GM23338 (cell line): Measurements from ENCODE around the gene FAM222A. TPM values are rescaled to one million over a fixed set of nuclear protein-coding genes. Genes with fewer than 3 reads are reported as not detected.

Experiments
- ATAC-seq: fragments of 200-7000 bp; cut with Tn5 transposase; 3 replicates; pipeline ENCODE4 v1.9.1; 2020
- DNase-seq: peaks from one replicate; pipeline ENCODE4 v3.0.0-alpha.2; 2015; ENCODE audit warnings: low spot score
- H2AFZ ChIP-seq: fragments of 200-600 bp; sonication (generic); 2 replicates; pipeline ENCODE4 v1.8.0; 2016; ENCODE audit warnings: antibody characterized with exemption, mild to moderate bottlenecking, moderate library complexity
- H3F3A ChIP-seq: fragments of 200-600 bp; sonication (generic); replicated peaks from 2 replicates; pipeline ENCODE4 v1.8.0; 2017; ENCODE audit warnings: antibody characterized with exemption, mixed run types, low read depth
- H3K27ac ChIP-seq: fragments of 200-600 bp; sonication (generic); 2 replicates; pipeline ENCODE4 v1.6.1; 2016; ENCODE audit warnings: low read depth
- H3K27me3 ChIP-seq: fragments of 200-600 bp; sonication (generic); 2 replicates; pipeline ENCODE4 v1.8.0; 2016; ENCODE audit warnings: mild to moderate bottlenecking, mixed run types, moderate library complexity; ENCODE audit not compliant: insufficient read depth
- H3K36me3 ChIP-seq: fragments of 200-600 bp; sonication (generic); 2 replicates; pipeline ENCODE4 v1.8.0; 2016; ENCODE audit warnings: mild to moderate bottlenecking; ENCODE audit not compliant: insufficient read depth
- H3K4me1 ChIP-seq: fragments of 200-600 bp; sonication (generic); 2 replicates; pipeline ENCODE4 v1.8.0; 2016; ENCODE audit warnings: mild to moderate bottlenecking, moderate library complexity; ENCODE audit not compliant: insufficient read depth
- H3K4me2 ChIP-seq: fragments of 200-600 bp; sonication (generic); 2 replicates; pipeline ENCODE4 v1.7.1; 2017; ENCODE audit warnings: mixed run types
- H3K4me3 ChIP-seq: fragments of 200-600 bp; sonication (generic); 2 replicates; pipeline ENCODE4 v1.6.1; 2016; ENCODE audit warnings: mixed run types
- H3K79me2 ChIP-seq: fragments of 200-600 bp; sonication (generic); replicated peaks from 2 replicates; pipeline ENCODE4 v1.8.0; 2017; ENCODE audit warnings: mild to moderate bottlenecking; ENCODE audit not compliant: insufficient read depth
- H3K9me2 ChIP-seq: fragments of 200-600 bp; sonication (generic); 2 replicates; pipeline ENCODE4 v1.8.0; 2017; ENCODE audit not compliant: insufficient read depth
- H4K20me1 ChIP-seq: fragments of 200-600 bp; sonication (generic); replicated peaks from 2 replicates; pipeline ENCODE4 v1.8.0; 2017; ENCODE audit warnings: mild to moderate bottlenecking; ENCODE audit not compliant: insufficient read depth
- H3K27ac Mint-ChIP-seq: 2 replicates; pipeline ENCODE4 v1.8.0; 2020; ENCODE audit warnings: inconsistent platforms, mild to moderate bottlenecking, moderate library complexity, mixed read lengths
- H3K27me3 Mint-ChIP-seq: 3 replicates; pipeline ENCODE4 v1.8.0; 2022; ENCODE audit warnings: low read depth, mild to moderate bottlenecking, moderate library complexity, mixed read lengths, inconsistent platforms; ENCODE audit not compliant: insufficient read depth, poor library complexity
- H3K36me3 Mint-ChIP-seq: 3 replicates; pipeline ENCODE4 v1.8.0; 2021; ENCODE audit warnings: low read depth, mild to moderate bottlenecking, inconsistent platforms, moderate library complexity, mixed read lengths
- H3K4me1 Mint-ChIP-seq: 3 replicates; pipeline ENCODE4 v1.8.0; 2020; ENCODE audit warnings: mild to moderate bottlenecking, inconsistent platforms, mixed read lengths
- H3K4me3 Mint-ChIP-seq: 3 replicates; pipeline ENCODE4 v1.8.0; 2021; ENCODE audit warnings: moderate library complexity, mild to moderate bottlenecking, inconsistent platforms, mixed read lengths
- H3K9me3 Mint-ChIP-seq: 3 replicates; pipeline ENCODE4 v1.8.0; 2020; ENCODE audit warnings: moderate library complexity, mild to moderate bottlenecking, inconsistent platforms, mixed read lengths
- CREB1 ChIP-seq: fragments of 250-450 bp; sonication (Bioruptor Pico); IDR thresholded peaks from 2 replicates; pipeline ENCODE4 v1.5.0; 2020; ENCODE audit warnings: low read depth, mild to moderate bottlenecking, moderate library complexity
- CTCF ChIP-seq, 2 experiments: fragments of 200-600 bp in 1 of 2; sonication (generic) in 1 of 2; conservative IDR thresholded peaks; 2 replicates each; pipeline versions ENCODE4 v1.5.1 to v1.6.1; 2016 to 2017; ENCODE audit warnings: antibody characterized with exemption in 2 of 2, low read depth in 2 of 2, mild to moderate bottlenecking in 2 of 2, moderate library complexity in 1 of 2
- EZH2 ChIP-seq: fragments of 200-600 bp; sonication (generic); IDR thresholded peaks from one replicate; pipeline ENCODE4 v1.8.0; 2017; ENCODE audit warnings: antibody characterized with exemption, mild to moderate bottlenecking, low read depth; ENCODE audit not compliant: unreplicated experiment
- NANOG ChIP-seq: IDR thresholded peaks from 2 replicates; pipeline ENCODE4 v1.6.1; 2016; ENCODE audit warnings: antibody characterized with exemption, borderline replicate concordance
- REST ChIP-seq: IDR thresholded peaks from one replicate; pipeline ENCODE4 v1.6.1; 2018; ENCODE audit warnings: antibody characterized with exemption; ENCODE audit not compliant: unreplicated experiment
- ZNF114 ChIP-seq: fragments of 250-450 bp; sonication (Bioruptor Pico); IDR thresholded peaks from 2 replicates; pipeline ENCODE4 v1.5.0; 2020; ENCODE audit warnings: mild to moderate bottlenecking, moderate library complexity
- ZNF331 ChIP-seq: fragments of 250-450 bp; sonication (Bioruptor Pico); IDR thresholded peaks from 2 replicates; pipeline ENCODE4 v1.5.0; 2020; ENCODE audit warnings: low read depth, mild to moderate bottlenecking, moderate library complexity
- polyA plus RNA-seq: library from polyadenylated mRNA; unstranded; fragments of >200 nt; fragmentation: Nextera tagmentation; extraction: Ambion mirVana; gene quantifications from 2 replicates; pipeline ENCODE4 v1.2.1, GENCODE V29; 2016
- total RNA-seq: library from RNA; depleted of rRNA; stranded (reverse); fragments of >200 nt; shearing (Covaris generic); gene quantifications from 2 replicates; pipeline ENCODE4 v1.2.3, GENCODE V29; 2014

Gene FAM222A
- total and polyA plus RNA-seq, 2 experiments from 2014 or later: 0.78 to 2.1 TPM

GRCh38 chr12:109710747-109711595 lies 2.7 kb upstream of the FAM222A start:
- DNase-seq (no peak), ATAC-seq (no peak)
- no peaks in the 10 kb centered on the region for H3K9me2 ChIP-seq
- H3K27me3 Mint-ChIP-seq: peaks cover 22% of the 10 kb centered on the region
- H3K4me1 ChIP-seq: peaks cover 24% of the 10 kb centered on the region
- no peaks in the 10 kb centered on the region for H3K36me3 Mint-ChIP-seq
- no peaks in the 10 kb centered on the region for H3K79me2 ChIP-seq
- H3K4me3 ChIP-seq: no peak overlapping the region
- H3K4me1 Mint-ChIP-seq: peaks cover 23% of the 10 kb centered on the region
- H3K4me2 ChIP-seq: no peak overlapping the region
- TF ChIP-seq ZNF331 (CRISPR knock-in tag): no peak
- no peak for TF ChIP-seq ZNF114 (CRISPR knock-in tag)
- no peak for TF ChIP-seq CTCF (conservative IDR thresholded peaks at IDR 0.05; ENCODE audit: low read depth in 2 of 2)
- no peak for TF ChIP-seq EZH2
- no peak for TF ChIP-seq NANOG
- no peak for TF ChIP-seq CREB1 (CRISPR knock-in tag)
- no peak for TF ChIP-seq REST
- 0 out of 2 replicates have a peak, but pooled peaks cover 4% of the 10 kb centered on the region for H3F3A ChIP-seq
- no peak overlapping the region for H2AFZ ChIP-seq
- H3K27me3 ChIP-seq: peaks cover 39% of the 10 kb centered on the region
- H3K4me3 Mint-ChIP-seq: no peak overlapping the region; the same call in 2 of the 3 replicates
- H3K27ac Mint-ChIP-seq: no peak overlapping the region
- H4K20me1 ChIP-seq: peaks cover 3% of the 10 kb centered on the region; the same call in 1 of the 2 replicates
- H3K27ac ChIP-seq: no peak overlapping the region
- no peaks in the 10 kb centered on the region for H3K9me3 Mint-ChIP-seq
- H3K36me3 ChIP-seq: no peaks in the 10 kb centered on the region
